ENCODE measurements around the gene FOXP2.

- TF ChIP-seq POLR2A (IDR thresholded peaks at IDR 0.05) (no peak), CTCF (IDR thresholded peaks at IDR 0.05) (no peak)
These were observed 48.8 kb upstream of the FOXP2 start for GRCh38 chr7:114365791-114366190.
